ENCODE measurements around the gene TACR1. TPM values are rescaled to one million over a fixed set of nuclear protein-coding genes. Genes with fewer than 3 reads are reported as not detected.
A peak's percentile ranks its signal among the peaks of the same experiment; 100 is the strongest.

TACR1 gene
- total and polyA plus RNA-seq, 2 of the 13 experiments (the other 11 are each of a cell fraction or from before 2014, with no cell fraction given), result not detected

GRCh38 chr2:75199428-75200011 lies at the start of gene TACR1 (continued):
- no peak for TF ChIP-seq PAXIP1 (CRISPR knock-in tag; conservative IDR thresholded peaks at IDR 0.05)
- TF ChIP-seq KLF11 (CRISPR knock-in tag; IDR thresholded peaks at IDR 0.05), result no peak
- no peak for TF ChIP-seq ZNF354B (CRISPR knock-in tag; IDR thresholded peaks at IDR 0.05)
- no peak for TF ChIP-seq MAF1 (CRISPR knock-in tag; IDR thresholded peaks at IDR 0.05; ENCODE audit: borderline replicate concordance)
- no peak for TF ChIP-seq STAT5B (CRISPR knock-in tag; IDR thresholded peaks at IDR 0.05)
- no peak for TF ChIP-seq ZNF33B (CRISPR knock-in tag; IDR thresholded peaks at IDR 0.05)
- TF ChIP-seq ZFP41 (CRISPR knock-in tag; IDR thresholded peaks at IDR 0.05; ENCODE audit: borderline replicate concordance), result no peak
- TF ChIP-seq PHF21A (CRISPR knock-in tag; IDR thresholded peaks at IDR 0.05), result no peak
- TF ChIP-seq DNMT3B (CRISPR knock-in tag; conservative IDR thresholded peaks at IDR 0.05), result no peak
- no peak for TF ChIP-seq ZNF747 (CRISPR knock-in tag; IDR thresholded peaks at IDR 0.05; ENCODE audit: borderline replicate concordance)
- no peak for TF ChIP-seq REST (IDR thresholded peaks at IDR 0.05; ENCODE audit: borderline replicate concordance in 1 of 2, low read depth in 1 of 2, low read length in 2 of 2)
- no peak for TF ChIP-seq ZNF143 (CRISPR knock-in tag; IDR thresholded peaks at IDR 0.05)
- TF ChIP-seq ZBTB37 (CRISPR knock-in tag; IDR thresholded peaks at IDR 0.05), result no peak
- no peak for TF ChIP-seq TERF1 (CRISPR knock-in tag; IDR thresholded peaks at IDR 0.05)
- TF ChIP-seq ZBTB3 (CRISPR knock-in tag; IDR thresholded peaks at IDR 0.05; ENCODE audit: borderline replicate concordance, low read depth), result no peak
- peak; percentile 64; the same call in 1 of the 2 replicates for TF ChIP-seq TOE1 (CRISPR knock-in tag; IDR thresholded peaks at IDR 0.05)
- no peak for TF ChIP-seq ZNF235 (CRISPR knock-in tag; IDR thresholded peaks at IDR 0.05; ENCODE audit: borderline replicate concordance)
- TF ChIP-seq ZNF282 (IDR thresholded peaks at IDR 0.05; ENCODE audit: partially characterized antibody), result no peak
- TF ChIP-seq BORCS8-MEF2B (CRISPR knock-in tag; IDR thresholded peaks at IDR 0.05), result no peak
- no peak for TF ChIP-seq PBX2 (CRISPR knock-in tag; IDR thresholded peaks at IDR 0.05)
